Measurements from ENCODE around the gene MAN2B2. TPM values are rescaled to one million over a fixed set of nuclear protein-coding genes. Genes with fewer than 3 reads are reported as not detected.

MAN2B2 gene
- total and polyA plus RNA-seq, 9 of the 15 experiments (the other 6 are each of a cell fraction or from before 2014, with no cell fraction given): 0.21 to 8.8 (median 3.7) TPM

GRCh38 chr4:6640292-6641163 is 65.5 kb downstream of the MAN2B2 start, which contains the start of gene MRFAP1 (continued):
- TF ChIP-seq, protein P1, sequence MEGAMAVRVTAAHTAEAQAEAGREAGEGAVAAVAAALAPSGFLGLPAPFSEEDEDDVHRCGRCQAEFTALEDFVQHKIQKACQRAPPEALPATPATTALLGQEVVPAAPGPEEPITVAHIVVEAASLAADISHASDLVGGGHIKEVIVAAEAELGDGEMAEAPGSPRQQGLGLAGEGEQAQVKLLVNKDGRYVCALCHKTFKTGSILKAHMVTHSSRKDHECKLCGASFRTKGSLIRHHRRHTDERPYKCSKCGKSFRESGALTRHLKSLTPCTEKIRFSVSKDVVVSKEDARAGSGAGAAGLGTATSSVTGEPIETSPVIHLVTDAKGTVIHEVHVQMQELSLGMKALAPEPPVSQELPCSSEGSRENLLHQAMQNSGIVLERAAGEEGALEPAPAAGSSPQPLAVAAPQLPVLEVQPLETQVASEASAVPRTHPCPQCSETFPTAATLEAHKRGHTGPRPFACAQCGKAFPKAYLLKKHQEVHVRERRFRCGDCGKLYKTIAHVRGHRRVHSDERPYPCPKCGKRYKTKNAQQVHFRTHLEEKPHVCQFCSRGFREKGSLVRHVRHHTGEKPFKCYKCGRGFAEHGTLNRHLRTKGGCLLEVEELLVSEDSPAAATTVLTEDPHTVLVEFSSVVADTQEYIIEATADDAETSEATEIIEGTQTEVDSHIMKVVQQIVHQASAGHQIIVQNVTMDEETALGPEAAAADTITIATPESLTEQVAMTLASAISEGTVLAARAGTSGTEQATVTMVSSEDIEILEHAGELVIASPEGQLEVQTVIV (CRISPR knock-in tag; IDR thresholded peaks at IDR 0.05; ENCODE audit: borderline replicate concordance): peak; percentile 100
- no peak for TF ChIP-seq ZBTB8A (IDR thresholded peaks at IDR 0.05; ENCODE audit: partially characterized antibody)
- TF ChIP-seq FOXA1 (IDR thresholded peaks at IDR 0.05; ENCODE audit: borderline replicate concordance): no peak
- no peak for TF ChIP-seq PREB (CRISPR knock-in tag; IDR thresholded peaks at IDR 0.05)
- no peak for TF ChIP-seq ZNF347 (CRISPR knock-in tag; IDR thresholded peaks at IDR 0.05; ENCODE audit: low read depth)
- TF ChIP-seq ZNF639 (CRISPR knock-in tag; conservative IDR thresholded peaks at IDR 0.05 in 1 of 2, IDR thresholded peaks at IDR 0.05 in 1 of 2): peak in 1 of 2 experiments; percentile 88; a peak in 2 of 4 replicates
- TF ChIP-seq POLR2AphosphoS5 (IDR thresholded peaks at IDR 0.05; ENCODE audit: control insufficient read depth, insufficient read depth, low read depth, low read length): peak; percentile 93
- peak; percentile 93 for TF ChIP-seq LCOR (CRISPR knock-in tag; IDR thresholded peaks at IDR 0.05)
- TF ChIP-seq DDX20 (tag; IDR thresholded peaks at IDR 0.05; ENCODE audit: low read depth): no peak
- peak; percentile 74 for TF ChIP-seq CREB1 (IDR thresholded peaks at IDR 0.05)
- peak; percentile 70 for TF ChIP-seq CREB1 (CRISPR knock-in tag; IDR thresholded peaks at IDR 0.05)
- TF ChIP-seq POLR2G (IDR thresholded peaks at IDR 0.05; ENCODE audit: low read depth, low read length): peak; percentile 88
- peak; percentile 72; the same call in 1 of the 2 replicates for TF ChIP-seq POLR2AphosphoS2 (IDR thresholded peaks at IDR 0.05; ENCODE audit: low read length)
- TF ChIP-seq CHD2 (IDR thresholded peaks at IDR 0.05; ENCODE audit: low read depth, low read length): 0 out of 2 replicates have a peak, but pooled peaks have one; percentile 7
- TF ChIP-seq ZKSCAN1 (IDR thresholded peaks at IDR 0.05; ENCODE audit: low read depth, low read length): no peak
- peak; percentile 80 for TF ChIP-seq ZFX (CRISPR knock-in tag; IDR thresholded peaks at IDR 0.05)
- 0 out of 2 replicates have a peak, but pooled peaks have one; percentile 26 for TF ChIP-seq CBFB (CRISPR knock-in tag; IDR thresholded peaks at IDR 0.05)
- TF ChIP-seq ZNF41 (CRISPR knock-in tag; conservative IDR thresholded peaks at IDR 0.05): no peak
- TF ChIP-seq C11orf30 (IDR thresholded peaks at IDR 0.05; ENCODE audit: low read depth): peak; percentile 42
- peak; percentile 93 for TF ChIP-seq ZNF197 (CRISPR knock-in tag; IDR thresholded peaks at IDR 0.05; ENCODE audit: low read depth)
- TF ChIP-seq EHMT2 (IDR thresholded peaks at IDR 0.05): no peak
- no peak for TF ChIP-seq NR1H2 (CRISPR knock-in tag; IDR thresholded peaks at IDR 0.05)
- peak; percentile 98 for TF ChIP-seq CXXC5 (CRISPR knock-in tag; IDR thresholded peaks at IDR 0.05)
- no peak for TF ChIP-seq ZNF561 (CRISPR knock-in tag; conservative IDR thresholded peaks at IDR 0.05)

Data from K562 (cell line).